Measurements from ENCODE around the gene WWC1. TPM values are rescaled to one million over a fixed set of nuclear protein-coding genes. Genes with fewer than 3 reads are reported as not detected.
"Not testable (repeated sequence)": the region's sequence is repeated elsewhere in the genome, so short reads cannot be mapped to it uniquely, and the experiment has no call there.

The WWC1 gene
- total RNA-seq, 2 donors from 2014 or later: 1.9 to 6.1 TPM

- H3K27ac Mint-ChIP-seq: no peak overlapping the region
- ATAC-seq (no peak), DNase-seq (ENCODE audit: low spot score in 2 of 2) (no peak)
- peaks cover 0 to 4% of the 10 kb centered on the region in 2 donors for H3K36me3 Mint-ChIP-seq
- no peaks in the 10 kb centered on the region for H3K9me3 Mint-ChIP-seq
These were observed 132.5 kb downstream of the WWC1 start for GRCh38 chr5:168423971-168424370.

GRCh38 chr5:168424594-168425323 is 133.3 kb downstream of the WWC1 start:
- Mint-ChIP-seq H3K27ac (no peak overlapping the region), H3K36me3 (peaks cover 0 to 4% of the 10 kb centered on the region in 2 donors), H3K9me3 (no peaks in the 10 kb centered on the region)
- ATAC-seq: no peak
- DNase-seq (ENCODE audit: low spot score in 2 of 2): no peak

- ATAC-seq: no peak
- H3K27ac Mint-ChIP-seq: no peak overlapping the region
- no peaks in the 10 kb centered on the region for H3K9me3 Mint-ChIP-seq
- no peak for DNase-seq (ENCODE audit: low spot score in 2 of 2)
- no peaks in the 10 kb centered on the region for H3K36me3 Mint-ChIP-seq
These were observed 134.8 kb downstream of the WWC1 start for GRCh38 chr5:168426007-168426863.

GRCh38 chr5:168426864-168427172 is 135.4 kb downstream of the WWC1 start:
- no peak for ATAC-seq

GRCh38 chr5:168427224-168427623 is 135.8 kb downstream of the WWC1 start:
- ATAC-seq: no peak
- no peak for DNase-seq (ENCODE audit: low spot score in 2 of 2)
- no peaks in the 10 kb centered on the region for H3K9me3 Mint-ChIP-seq
- H3K36me3 Mint-ChIP-seq: no peaks in the 10 kb centered on the region
- no peak overlapping the region for H3K27ac Mint-ChIP-seq

More at GRCh38 chr5:168426864-168427172, 135.4 kb downstream of the WWC1 start:
- no peak for DNase-seq (ENCODE audit: low spot score in 2 of 2)
- Mint-ChIP-seq H3K36me3 (no peaks in the 10 kb centered on the region), H3K27ac (no peak overlapping the region), H3K9me3 (no peaks in the 10 kb centered on the region)

GRCh38 chr5:168428552-168428951 is 137.1 kb downstream of the WWC1 start:
- DNase-seq (ENCODE audit: low spot score in 2 of 2): no peak
- Mint-ChIP-seq H3K27ac (no peak overlapping the region), H3K9me3 (no peaks in the 10 kb centered on the region), H3K36me3 (no peaks in the 10 kb centered on the region)
- ATAC-seq: no peak

- no peak for ATAC-seq
These were observed 138.9 kb downstream of the WWC1 start for GRCh38 chr5:168430296-168430695.

GRCh38 chr5:168432903-168433302 is 141.5 kb downstream of the WWC1 start:
- Mint-ChIP-seq H3K9me3 (no peaks in the 10 kb centered on the region), H3K27ac (no peak overlapping the region), H3K36me3 (no peaks in the 10 kb centered on the region)
- ATAC-seq (no peak), DNase-seq (ENCODE audit: low spot score in 2 of 2) (no peak)

More at GRCh38 chr5:168430296-168430695, 138.9 kb downstream of the WWC1 start:
- Mint-ChIP-seq H3K36me3 (no peaks in the 10 kb centered on the region), H3K9me3 (no peaks in the 10 kb centered on the region), H3K27ac (no peak overlapping the region)
- no peak for DNase-seq (ENCODE audit: low spot score in 2 of 2)

- Mint-ChIP-seq H3K36me3 (no peaks in the 10 kb centered on the region), H3K9me3 (no peaks in the 10 kb centered on the region), H3K27ac (no peak overlapping the region)
- DNase-seq (ENCODE audit: low spot score in 2 of 2) (no peak), ATAC-seq (no peak)
These were observed 142.6 kb downstream of the WWC1 start for GRCh38 chr5:168434001-168434400.

GRCh38 chr5:168434746-168435321 is 143.4 kb downstream of the WWC1 start:
- peak; percentile 56 to 60 for ATAC-seq
- Mint-ChIP-seq H3K9me3 (no peaks in the 10 kb centered on the region), H3K36me3 (no peaks in the 10 kb centered on the region), H3K27ac (no peak overlapping the region)
- DNase-seq (ENCODE audit: low spot score in 2 of 2): no peak

GRCh38 chr5:168435340-168435739 is 143.9 kb downstream of the WWC1 start:
- not testable (repeated sequence) for ATAC-seq; DNase-seq (ENCODE audit: low spot score in 2 of 2); H3K9me3 Mint-ChIP-seq; H3K36me3 Mint-ChIP-seq; H3K27ac Mint-ChIP-seq

- H3K36me3 Mint-ChIP-seq: no peaks in the 10 kb centered on the region
- no peak for ATAC-seq
- no peak for DNase-seq (ENCODE audit: low spot score in 2 of 2)
- H3K27ac Mint-ChIP-seq: no peak overlapping the region
- H3K9me3 Mint-ChIP-seq: no peaks in the 10 kb centered on the region
These were observed 146.9 kb downstream of the WWC1 start for GRCh38 chr5:168438349-168438748.

- ATAC-seq (no peak), DNase-seq (ENCODE audit: low spot score in 2 of 2) (no peak)
- Mint-ChIP-seq H3K9me3 (no peaks in the 10 kb centered on the region), H3K27ac (no peak overlapping the region), H3K36me3 (no peaks in the 10 kb centered on the region)
These were observed 152.1 kb downstream of the WWC1 start for GRCh38 chr5:168443533-168443932.

- no peak overlapping the region for H3K27ac Mint-ChIP-seq
- H3K36me3 Mint-ChIP-seq: no peaks in the 10 kb centered on the region
- DNase-seq (ENCODE audit: low spot score in 2 of 2): no peak
- no peak for ATAC-seq
- no peaks in the 10 kb centered on the region for H3K9me3 Mint-ChIP-seq
These were observed 152.7 kb downstream of the WWC1 start for GRCh38 chr5:168443950-168444700.

- no peaks in the 10 kb centered on the region for H3K36me3 Mint-ChIP-seq
- no peak overlapping the region for H3K27ac Mint-ChIP-seq
- H3K9me3 Mint-ChIP-seq: no peaks in the 10 kb centered on the region
- no peak for ATAC-seq
- no peak for DNase-seq (ENCODE audit: low spot score in 2 of 2)
These were observed 155.7 kb downstream of the WWC1 start for GRCh38 chr5:168446983-168447619.

GRCh38 chr5:168447808-168448207 is 156.4 kb downstream of the WWC1 start:
- no peak for DNase-seq (ENCODE audit: low spot score in 2 of 2)
- Mint-ChIP-seq H3K27ac (no peak overlapping the region), H3K36me3 (no peaks in the 10 kb centered on the region), H3K9me3 (no peaks in the 10 kb centered on the region)
- ATAC-seq: no peak

All from activated naive CD4-positive, alpha-beta T cell treated with anti-CD3 and anti-CD28 coated beads, Interleukin-2, amount 50 U/mL, for 72 hours (primary cell).